HEK293 (cell line): ENCODE measurements around the gene ADPRHL1.

Source experiments
- BCL11A ChIP-seq: fragments of 450-650 bp; formaldehyde crosslinking; IDR thresholded peaks from 2 replicates; pipeline ENCODE4 v1.5.1; 2016; ENCODE audit warnings: low read depth, missing biosample characterization, missing genetic modification characterization
- EGR2 ChIP-seq: fragments of 450-650 bp; formaldehyde crosslinking; IDR thresholded peaks from 2 replicates; pipeline ENCODE4 v1.5.1; 2016; ENCODE audit warnings: low read depth, missing biosample characterization, missing genetic modification characterization
- FEZF1 ChIP-seq: fragments of 450-650 bp; formaldehyde crosslinking; IDR thresholded peaks from 2 replicates; pipeline ENCODE4 v1.5.1; 2016; ENCODE audit warnings: missing biosample characterization, missing genetic modification characterization
- GFI1B ChIP-seq: fragments of 450-650 bp; formaldehyde crosslinking; IDR thresholded peaks from 2 replicates; pipeline ENCODE4 v1.5.1; 2016; ENCODE audit warnings: missing biosample characterization, missing genetic modification characterization
- KLF1 ChIP-seq: fragments of 450-650 bp; formaldehyde crosslinking; IDR thresholded peaks from 2 replicates; pipeline ENCODE4 v1.5.1; 2016; ENCODE audit warnings: missing biosample characterization, missing genetic modification characterization
- OVOL3 ChIP-seq: fragments of 450-650 bp; formaldehyde crosslinking; IDR thresholded peaks from 2 replicates; pipeline ENCODE4 v1.5.1; 2016; ENCODE audit warnings: missing biosample characterization, missing genetic modification characterization
- PRDM1 ChIP-seq: fragments of 450-650 bp; formaldehyde crosslinking; IDR thresholded peaks from 2 replicates; pipeline ENCODE4; 2016; ENCODE audit warnings: missing biosample characterization, missing genetic modification characterization
- SCRT2 ChIP-seq: fragments of 450-650 bp; formaldehyde crosslinking; IDR thresholded peaks from 2 replicates; pipeline ENCODE4 v1.5.1; 2016; ENCODE audit warnings: missing biosample characterization, missing genetic modification characterization
- SP3 ChIP-seq: fragments of 450-650 bp; formaldehyde crosslinking; IDR thresholded peaks from 2 replicates; pipeline ENCODE4 v1.5.1; 2016; ENCODE audit warnings: missing biosample characterization, missing genetic modification characterization
- ZNF19 ChIP-seq: fragments of 450-650 bp; formaldehyde crosslinking; IDR thresholded peaks from 2 replicates; pipeline ENCODE4; 2016; ENCODE audit warnings: missing biosample characterization, missing genetic modification characterization, low read depth
- ZNF311 ChIP-seq: fragments of 450-650 bp; formaldehyde crosslinking; IDR thresholded peaks from 2 replicates; pipeline ENCODE4 v1.5.1; 2017; ENCODE audit warnings: missing biosample characterization, missing genetic modification characterization, borderline replicate concordance
- ZNF366 ChIP-seq: fragments of 450-650 bp; formaldehyde crosslinking; conservative IDR thresholded peaks from 2 replicates; pipeline ENCODE4 v1.5.1; 2016; ENCODE audit warnings: missing biosample characterization, missing genetic modification characterization
- ZNF394 ChIP-seq: fragments of 450-650 bp; formaldehyde crosslinking; IDR thresholded peaks from 2 replicates; pipeline ENCODE4 v1.5.1; 2016; ENCODE audit warnings: missing biosample characterization, missing genetic modification characterization, mild to moderate bottlenecking, moderate library complexity, borderline replicate concordance
- ZNF501 ChIP-seq: fragments of 450-650 bp; formaldehyde crosslinking; IDR thresholded peaks from 2 replicates; pipeline ENCODE4 v1.5.1; 2016; ENCODE audit warnings: missing biosample characterization, missing genetic modification characterization
- ZNF521 ChIP-seq: fragments of 450-650 bp; formaldehyde crosslinking; IDR thresholded peaks from 2 replicates; pipeline ENCODE4 v1.5.1; 2017; ENCODE audit warnings: missing biosample characterization, mild to moderate bottlenecking, missing genetic modification characterization
- ZNF544 ChIP-seq: fragments of 450-650 bp; formaldehyde crosslinking; IDR thresholded peaks from 2 replicates; pipeline ENCODE4 v1.5.0; 2017; ENCODE audit warnings: missing biosample characterization, missing genetic modification characterization
- ZNF561 ChIP-seq: fragments of 450-650 bp; IDR thresholded peaks from 2 replicates; pipeline ENCODE4 v1.5.1; 2018; ENCODE audit warnings: missing biosample characterization, missing genetic modification characterization, borderline replicate concordance
- ZNF600 ChIP-seq: fragments of 450-650 bp; formaldehyde crosslinking; IDR thresholded peaks from 2 replicates; pipeline ENCODE4 v1.5.1; 2016; ENCODE audit warnings: missing biosample characterization, missing genetic modification characterization
- ZNF610 ChIP-seq: fragments of 450-650 bp; formaldehyde crosslinking; IDR thresholded peaks from 2 replicates; pipeline ENCODE4 v1.5.1; 2016; ENCODE audit warnings: missing biosample characterization, missing genetic modification characterization, borderline replicate concordance
- ZNF624 ChIP-seq: fragments of 450-650 bp; formaldehyde crosslinking; IDR thresholded peaks from 2 replicates; pipeline ENCODE4 v1.5.1; 2017; ENCODE audit warnings: missing biosample characterization, missing genetic modification characterization
- ZNF660 ChIP-seq: fragments of 450-650 bp; IDR thresholded peaks from 2 replicates; pipeline ENCODE4 v1.5.1; 2018; ENCODE audit warnings: missing biosample characterization, mild to moderate bottlenecking, missing genetic modification characterization
- ZNF830 ChIP-seq: fragments of 450-650 bp; IDR thresholded peaks from 2 replicates; pipeline ENCODE4 v1.5.0; 2018; ENCODE audit warnings: missing biosample characterization, missing genetic modification characterization, low read depth, mild to moderate bottlenecking, moderate library complexity
- TF ChIP-seq, protein P1 (sequence below): fragments of 450-650 bp; formaldehyde crosslinking; IDR thresholded peaks from 2 replicates; pipeline ENCODE4 v1.5.1; 2017; ENCODE audit warnings: missing biosample characterization, missing genetic modification characterization
- TF ChIP-seq, protein P2 (sequence below): fragments of 450-650 bp; formaldehyde crosslinking; IDR thresholded peaks from 2 replicates; pipeline ENCODE4 v1.5.1; 2016; ENCODE audit warnings: missing biosample characterization, missing genetic modification characterization
- TF ChIP-seq, protein P3 (sequence below): fragments of 450-650 bp; formaldehyde crosslinking; IDR thresholded peaks from 2 replicates; pipeline ENCODE4 v1.5.1; 2016; ENCODE audit warnings: missing biosample characterization, missing genetic modification characterization
- TF ChIP-seq, protein P4 (sequence below): fragments of 450-650 bp; formaldehyde crosslinking; IDR thresholded peaks from 2 replicates; pipeline ENCODE4 v1.5.1; 2017; ENCODE audit warnings: missing biosample characterization, missing genetic modification characterization
- TF ChIP-seq, protein P5 (sequence below): fragments of 450-650 bp; formaldehyde crosslinking; IDR thresholded peaks from 2 replicates; pipeline ENCODE4 v1.5.1; 2016; ENCODE audit warnings: missing biosample characterization, missing genetic modification characterization
- TF ChIP-seq, protein P6 (sequence below): fragments of 450-650 bp; IDR thresholded peaks from 2 replicates; pipeline ENCODE4 v1.5.1; 2018; ENCODE audit warnings: missing biosample characterization, mild to moderate bottlenecking, missing genetic modification characterization

ADPRHL1 gene

DNA sequence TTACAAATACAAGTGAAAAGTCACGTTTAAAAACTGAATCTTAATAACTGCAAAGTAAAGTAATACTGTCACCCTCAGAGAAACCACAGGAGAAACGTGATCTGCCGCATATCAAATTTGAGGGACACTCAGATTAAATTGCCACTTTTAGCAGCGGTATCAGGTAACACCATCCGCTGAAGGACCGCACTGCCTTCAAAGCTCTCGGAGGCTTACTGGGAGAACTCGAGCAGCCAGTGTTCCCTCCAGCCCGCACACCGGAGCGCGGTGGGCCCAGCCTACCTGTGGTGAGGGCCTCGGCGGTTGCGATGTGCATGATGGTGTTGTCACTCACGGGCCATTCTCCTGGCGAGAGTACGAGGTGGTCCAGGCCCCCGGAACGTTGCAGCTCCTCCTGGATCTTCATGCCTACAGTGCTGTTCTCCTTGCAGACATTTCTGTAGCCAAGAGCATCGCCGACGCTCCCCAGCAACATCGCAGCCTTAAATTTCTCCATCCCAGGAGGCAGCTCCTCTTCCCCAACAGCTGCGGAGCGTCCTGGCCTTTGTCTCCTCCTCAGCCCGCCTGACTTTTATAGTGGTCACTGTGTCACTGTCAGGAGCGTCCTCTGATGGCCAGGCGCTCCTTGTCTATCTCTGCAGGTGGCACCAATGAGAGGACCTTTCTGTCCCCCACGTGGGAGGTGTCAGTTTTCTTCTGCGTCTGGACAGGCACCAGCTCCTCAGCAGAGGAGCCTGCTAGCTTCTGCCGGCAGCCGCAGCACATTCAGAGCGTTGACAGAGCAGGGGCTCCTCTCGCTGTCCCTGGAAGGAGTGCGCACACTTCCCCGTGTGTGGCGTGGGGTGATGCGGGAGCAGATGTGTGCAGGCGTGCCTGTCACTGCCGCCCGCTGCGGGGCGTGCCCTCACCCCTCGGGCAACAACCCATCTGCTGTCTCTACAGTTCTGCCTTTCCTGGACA, at the start of gene ADPRHL1 (continued):
- TF ChIP-seq FEZF1 (tag by site-specific recombination), result peak; percentile 71
- TF ChIP-seq ZNF311, result no peak
- TF ChIP-seq ZNF544 (tag by site-specific recombination), result no peak
- no peak for TF ChIP-seq ZNF624
- TF ChIP-seq ZNF394, result 0 out of 2 replicates have a peak, but pooled peaks have one; percentile 13
- no peak for TF ChIP-seq ZNF19 (tag by site-specific recombination)
- TF ChIP-seq, protein P1, sequence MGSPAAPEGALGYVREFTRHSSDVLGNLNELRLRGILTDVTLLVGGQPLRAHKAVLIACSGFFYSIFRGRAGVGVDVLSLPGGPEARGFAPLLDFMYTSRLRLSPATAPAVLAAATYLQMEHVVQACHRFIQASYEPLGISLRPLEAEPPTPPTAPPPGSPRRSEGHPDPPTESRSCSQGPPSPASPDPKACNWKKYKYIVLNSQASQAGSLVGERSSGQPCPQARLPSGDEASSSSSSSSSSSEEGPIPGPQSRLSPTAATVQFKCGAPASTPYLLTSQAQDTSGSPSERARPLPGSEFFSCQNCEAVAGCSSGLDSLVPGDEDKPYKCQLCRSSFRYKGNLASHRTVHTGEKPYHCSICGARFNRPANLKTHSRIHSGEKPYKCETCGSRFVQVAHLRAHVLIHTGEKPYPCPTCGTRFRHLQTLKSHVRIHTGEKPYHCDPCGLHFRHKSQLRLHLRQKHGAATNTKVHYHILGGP, result no peak
- no peak for TF ChIP-seq ZNF521
- TF ChIP-seq, protein P2, sequence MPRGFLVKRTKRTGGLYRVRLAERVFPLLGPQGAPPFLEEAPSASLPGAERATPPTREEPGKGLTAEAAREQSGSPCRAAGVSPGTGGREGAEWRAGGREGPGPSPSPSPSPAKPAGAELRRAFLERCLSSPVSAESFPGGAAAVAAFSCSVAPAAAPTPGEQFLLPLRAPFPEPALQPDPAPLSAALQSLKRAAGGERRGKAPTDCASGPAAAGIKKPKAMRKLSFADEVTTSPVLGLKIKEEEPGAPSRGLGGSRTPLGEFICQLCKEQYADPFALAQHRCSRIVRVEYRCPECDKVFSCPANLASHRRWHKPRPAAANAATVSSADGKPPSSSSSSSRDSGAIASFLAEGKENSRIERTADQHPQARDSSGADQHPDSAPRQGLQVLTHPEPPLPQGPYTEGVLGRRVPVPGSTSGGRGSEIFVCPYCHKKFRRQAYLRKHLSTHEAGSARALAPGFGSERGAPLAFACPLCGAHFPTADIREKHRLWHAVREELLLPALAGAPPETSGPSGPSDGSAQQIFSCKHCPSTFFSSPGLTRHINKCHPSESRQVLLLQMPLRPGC (tag by site-specific recombination), result peak; percentile 47; the same call in 1 of the 2 replicates
- TF ChIP-seq, protein P3, sequence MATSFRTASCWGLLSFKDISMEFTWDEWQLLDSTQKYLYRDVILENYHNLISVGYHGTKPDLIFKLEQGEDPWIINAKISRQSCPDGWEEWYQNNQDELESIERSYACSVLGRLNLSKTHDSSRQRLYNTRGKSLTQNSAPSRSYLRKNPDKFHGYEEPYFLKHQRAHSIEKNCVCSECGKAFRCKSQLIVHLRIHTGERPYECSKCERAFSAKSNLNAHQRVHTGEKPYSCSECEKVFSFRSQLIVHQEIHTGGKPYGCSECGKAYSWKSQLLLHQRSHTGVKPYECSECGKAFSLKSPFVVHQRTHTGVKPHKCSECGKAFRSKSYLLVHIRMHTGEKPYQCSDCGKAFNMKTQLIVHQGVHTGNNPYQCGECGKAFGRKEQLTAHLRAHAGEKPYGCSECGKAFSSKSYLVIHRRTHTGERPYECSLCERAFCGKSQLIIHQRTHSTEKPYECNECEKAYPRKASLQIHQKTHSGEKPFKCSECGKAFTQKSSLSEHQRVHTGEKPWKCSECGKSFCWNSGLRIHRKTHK, result no peak
- TF ChIP-seq ZNF610 (tag by site-specific recombination), result peak; percentile 29; the same call in 1 of the 2 replicates
- peak; percentile 61; the same call in 1 of the 2 replicates for TF ChIP-seq ZNF501 (tag by site-specific recombination)
- peak; percentile 75 for TF ChIP-seq ZNF600 (tag by site-specific recombination)
- TF ChIP-seq PRDM1, result peak; percentile 77
- TF ChIP-seq SP3, result no peak
- 0 out of 2 replicates have a peak, but pooled peaks have one; percentile 46 for TF ChIP-seq ZNF561 (tag by site-specific recombination)
- TF ChIP-seq KLF1 (tag by site-specific recombination), result peak; percentile 28; the same call in 1 of the 2 replicates
- TF ChIP-seq ZNF660 (tag by site-specific recombination), result 0 out of 2 replicates have a peak, but pooled peaks have one; percentile 34
- TF ChIP-seq GFI1B, result no peak
- TF ChIP-seq EGR2 (tag by site-specific recombination), result no peak
- TF ChIP-seq, protein P4, sequence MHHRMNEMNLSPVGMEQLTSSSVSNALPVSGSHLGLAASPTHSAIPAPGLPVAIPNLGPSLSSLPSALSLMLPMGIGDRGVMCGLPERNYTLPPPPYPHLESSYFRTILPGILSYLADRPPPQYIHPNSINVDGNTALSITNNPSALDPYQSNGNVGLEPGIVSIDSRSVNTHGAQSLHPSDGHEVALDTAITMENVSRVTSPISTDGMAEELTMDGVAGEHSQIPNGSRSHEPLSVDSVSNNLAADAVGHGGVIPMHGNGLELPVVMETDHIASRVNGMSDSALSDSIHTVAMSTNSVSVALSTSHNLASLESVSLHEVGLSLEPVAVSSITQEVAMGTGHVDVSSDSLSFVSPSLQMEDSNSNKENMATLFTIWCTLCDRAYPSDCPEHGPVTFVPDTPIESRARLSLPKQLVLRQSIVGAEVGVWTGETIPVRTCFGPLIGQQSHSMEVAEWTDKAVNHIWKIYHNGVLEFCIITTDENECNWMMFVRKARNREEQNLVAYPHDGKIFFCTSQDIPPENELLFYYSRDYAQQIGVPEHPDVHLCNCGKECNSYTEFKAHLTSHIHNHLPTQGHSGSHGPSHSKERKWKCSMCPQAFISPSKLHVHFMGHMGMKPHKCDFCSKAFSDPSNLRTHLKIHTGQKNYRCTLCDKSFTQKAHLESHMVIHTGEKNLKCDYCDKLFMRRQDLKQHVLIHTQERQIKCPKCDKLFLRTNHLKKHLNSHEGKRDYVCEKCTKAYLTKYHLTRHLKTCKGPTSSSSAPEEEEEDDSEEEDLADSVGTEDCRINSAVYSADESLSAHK (tag by site-specific recombination), result peak; percentile 75
- TF ChIP-seq, protein P5, sequence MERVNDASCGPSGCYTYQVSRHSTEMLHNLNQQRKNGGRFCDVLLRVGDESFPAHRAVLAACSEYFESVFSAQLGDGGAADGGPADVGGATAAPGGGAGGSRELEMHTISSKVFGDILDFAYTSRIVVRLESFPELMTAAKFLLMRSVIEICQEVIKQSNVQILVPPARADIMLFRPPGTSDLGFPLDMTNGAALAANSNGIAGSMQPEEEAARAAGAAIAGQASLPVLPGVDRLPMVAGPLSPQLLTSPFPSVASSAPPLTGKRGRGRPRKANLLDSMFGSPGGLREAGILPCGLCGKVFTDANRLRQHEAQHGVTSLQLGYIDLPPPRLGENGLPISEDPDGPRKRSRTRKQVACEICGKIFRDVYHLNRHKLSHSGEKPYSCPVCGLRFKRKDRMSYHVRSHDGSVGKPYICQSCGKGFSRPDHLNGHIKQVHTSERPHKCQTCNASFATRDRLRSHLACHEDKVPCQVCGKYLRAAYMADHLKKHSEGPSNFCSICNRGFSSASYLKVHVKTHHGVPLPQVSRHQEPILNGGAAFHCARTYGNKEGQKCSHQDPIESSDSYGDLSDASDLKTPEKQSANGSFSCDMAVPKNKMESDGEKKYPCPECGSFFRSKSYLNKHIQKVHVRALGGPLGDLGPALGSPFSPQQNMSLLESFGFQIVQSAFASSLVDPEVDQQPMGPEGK (tag by site-specific recombination), result peak; percentile 46; the same call in 1 of the 2 replicates
- peak; percentile 36; the same call in 1 of the 2 replicates for TF ChIP-seq BCL11A
- no peak for TF ChIP-seq SCRT2
- no peak for TF ChIP-seq ZNF830 (tag by site-specific recombination)
- TF ChIP-seq, protein P6, sequence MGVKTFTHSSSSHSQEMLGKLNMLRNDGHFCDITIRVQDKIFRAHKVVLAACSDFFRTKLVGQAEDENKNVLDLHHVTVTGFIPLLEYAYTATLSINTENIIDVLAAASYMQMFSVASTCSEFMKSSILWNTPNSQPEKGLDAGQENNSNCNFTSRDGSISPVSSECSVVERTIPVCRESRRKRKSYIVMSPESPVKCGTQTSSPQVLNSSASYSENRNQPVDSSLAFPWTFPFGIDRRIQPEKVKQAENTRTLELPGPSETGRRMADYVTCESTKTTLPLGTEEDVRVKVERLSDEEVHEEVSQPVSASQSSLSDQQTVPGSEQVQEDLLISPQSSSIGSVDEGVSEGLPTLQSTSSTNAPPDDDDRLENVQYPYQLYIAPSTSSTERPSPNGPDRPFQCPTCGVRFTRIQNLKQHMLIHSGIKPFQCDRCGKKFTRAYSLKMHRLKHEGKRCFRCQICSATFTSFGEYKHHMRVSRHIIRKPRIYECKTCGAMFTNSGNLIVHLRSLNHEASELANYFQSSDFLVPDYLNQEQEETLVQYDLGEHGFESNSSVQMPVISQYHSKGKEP (tag by site-specific recombination), result peak; percentile 64
- TF ChIP-seq ZNF366 (tag by site-specific recombination), result peak; percentile 4
- no peak for TF ChIP-seq OVOL3
